Liver (tissue), 3 donors: ENCODE data around the gene IL25.

Experiments
- EGR1 ChIP-seq, 2 donors: IDR thresholded peaks; 2 replicates each; pipeline ENCODE4 v1.6.1; 2016 to 2018; ENCODE audit warnings: antibody characterized with exemption in 2 of 2, low read depth in 2 of 2
- RAD21 ChIP-seq, 2 donors: IDR thresholded peaks; 2 replicates each; pipeline ENCODE4 v1.6.1; 2016; ENCODE audit warnings: antibody characterized with exemption in 2 of 2, mild to moderate bottlenecking in 2 of 2
- TAF1 ChIP-seq: conservative IDR thresholded peaks from 2 replicates; pipeline ENCODE4 v1.6.1; 2016; ENCODE audit warnings: antibody characterized with exemption, mild to moderate bottlenecking
- YY1 ChIP-seq: IDR thresholded peaks from 2 replicates; pipeline ENCODE4 v1.6.1; 2016; ENCODE audit warnings: antibody characterized with exemption, mild to moderate bottlenecking
- TF ChIP-seq, protein P1 (sequence below): IDR thresholded peaks from 2 replicates; pipeline ENCODE4 v1.6.1; 2016; ENCODE audit warnings: antibody characterized with exemption
- TF ChIP-seq, protein P2 (sequence below): fragments of 150-350 bp; IDR thresholded peaks from 2 replicates; pipeline ENCODE4 v1.5.1; 2017; ENCODE audit warnings: improper control_type of control experiment, low read depth, low read length; ENCODE audit not compliant: missing input control
- TF ChIP-seq, protein P3 (sequence below): IDR thresholded peaks from 2 replicates; pipeline ENCODE4 v1.6.1; 2016; ENCODE audit warnings: antibody characterized with exemption
- TF ChIP-seq, protein P4 (sequence below): IDR thresholded peaks from 2 replicates; pipeline ENCODE4 v1.6.1; 2016; ENCODE audit warnings: antibody characterized with exemption, mild to moderate bottlenecking
- TF ChIP-seq, protein P5 (sequence below): IDR thresholded peaks from 2 replicates; pipeline ENCODE4 v1.6.1; 2016; ENCODE audit warnings: antibody characterized with exemption
- donor health status: healthy.
- donor health status: healthy.

DNA sequence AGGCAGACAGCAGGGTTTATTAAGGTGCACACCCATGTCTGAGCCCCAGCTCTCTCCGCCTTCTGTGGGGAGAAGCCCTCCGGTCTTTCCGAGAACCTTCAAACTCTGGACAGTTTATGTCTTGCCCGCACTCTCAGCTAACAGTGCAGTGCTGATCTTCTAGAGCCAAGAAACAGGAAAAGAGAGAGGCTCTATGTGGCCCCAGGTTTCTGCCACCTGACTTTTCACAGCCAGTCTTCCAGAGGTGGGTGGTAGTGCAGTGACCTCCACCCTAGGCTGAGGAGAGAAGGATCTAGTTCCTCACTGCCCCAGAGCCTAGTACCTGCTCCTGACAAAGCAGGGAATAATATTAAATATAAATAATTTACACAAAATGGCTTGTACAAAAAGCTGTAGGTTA is 15.9 kb upstream of the IL25 start:
- TF ChIP-seq YY1 (no peak), RAD21 (IDR thresholded peaks at IDR 0.05) (no peak), TAF1 (no peak), EGR1 (IDR thresholded peaks at IDR 0.05; ENCODE audit: low read depth in 2 of 2) (no peak)
- TF ChIP-seq, protein P1, sequence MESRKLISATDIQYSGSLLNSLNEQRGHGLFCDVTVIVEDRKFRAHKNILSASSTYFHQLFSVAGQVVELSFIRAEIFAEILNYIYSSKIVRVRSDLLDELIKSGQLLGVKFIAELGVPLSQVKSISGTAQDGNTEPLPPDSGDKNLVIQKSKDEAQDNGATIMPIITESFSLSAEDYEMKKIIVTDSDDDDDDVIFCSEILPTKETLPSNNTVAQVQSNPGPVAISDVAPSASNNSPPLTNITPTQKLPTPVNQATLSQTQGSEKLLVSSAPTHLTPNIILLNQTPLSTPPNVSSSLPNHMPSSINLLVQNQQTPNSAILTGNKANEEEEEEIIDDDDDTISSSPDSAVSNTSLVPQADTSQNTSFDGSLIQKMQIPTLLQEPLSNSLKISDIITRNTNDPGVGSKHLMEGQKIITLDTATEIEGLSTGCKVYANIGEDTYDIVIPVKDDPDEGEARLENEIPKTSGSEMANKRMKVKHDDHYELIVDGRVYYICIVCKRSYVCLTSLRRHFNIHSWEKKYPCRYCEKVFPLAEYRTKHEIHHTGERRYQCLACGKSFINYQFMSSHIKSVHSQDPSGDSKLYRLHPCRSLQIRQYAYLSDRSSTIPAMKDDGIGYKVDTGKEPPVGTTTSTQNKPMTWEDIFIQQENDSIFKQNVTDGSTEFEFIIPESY = no peak
- TF ChIP-seq, protein P2, sequence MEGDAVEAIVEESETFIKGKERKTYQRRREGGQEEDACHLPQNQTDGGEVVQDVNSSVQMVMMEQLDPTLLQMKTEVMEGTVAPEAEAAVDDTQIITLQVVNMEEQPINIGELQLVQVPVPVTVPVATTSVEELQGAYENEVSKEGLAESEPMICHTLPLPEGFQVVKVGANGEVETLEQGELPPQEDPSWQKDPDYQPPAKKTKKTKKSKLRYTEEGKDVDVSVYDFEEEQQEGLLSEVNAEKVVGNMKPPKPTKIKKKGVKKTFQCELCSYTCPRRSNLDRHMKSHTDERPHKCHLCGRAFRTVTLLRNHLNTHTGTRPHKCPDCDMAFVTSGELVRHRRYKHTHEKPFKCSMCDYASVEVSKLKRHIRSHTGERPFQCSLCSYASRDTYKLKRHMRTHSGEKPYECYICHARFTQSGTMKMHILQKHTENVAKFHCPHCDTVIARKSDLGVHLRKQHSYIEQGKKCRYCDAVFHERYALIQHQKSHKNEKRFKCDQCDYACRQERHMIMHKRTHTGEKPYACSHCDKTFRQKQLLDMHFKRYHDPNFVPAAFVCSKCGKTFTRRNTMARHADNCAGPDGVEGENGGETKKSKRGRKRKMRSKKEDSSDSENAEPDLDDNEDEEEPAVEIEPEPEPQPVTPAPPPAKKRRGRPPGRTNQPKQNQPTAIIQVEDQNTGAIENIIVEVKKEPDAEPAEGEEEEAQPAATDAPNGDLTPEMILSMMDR = no peak
- TF ChIP-seq, protein P3, sequence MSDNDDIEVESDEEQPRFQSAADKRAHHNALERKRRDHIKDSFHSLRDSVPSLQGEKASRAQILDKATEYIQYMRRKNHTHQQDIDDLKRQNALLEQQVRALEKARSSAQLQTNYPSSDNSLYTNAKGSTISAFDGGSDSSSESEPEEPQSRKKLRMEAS = no peak
- TF ChIP-seq, protein P4, sequence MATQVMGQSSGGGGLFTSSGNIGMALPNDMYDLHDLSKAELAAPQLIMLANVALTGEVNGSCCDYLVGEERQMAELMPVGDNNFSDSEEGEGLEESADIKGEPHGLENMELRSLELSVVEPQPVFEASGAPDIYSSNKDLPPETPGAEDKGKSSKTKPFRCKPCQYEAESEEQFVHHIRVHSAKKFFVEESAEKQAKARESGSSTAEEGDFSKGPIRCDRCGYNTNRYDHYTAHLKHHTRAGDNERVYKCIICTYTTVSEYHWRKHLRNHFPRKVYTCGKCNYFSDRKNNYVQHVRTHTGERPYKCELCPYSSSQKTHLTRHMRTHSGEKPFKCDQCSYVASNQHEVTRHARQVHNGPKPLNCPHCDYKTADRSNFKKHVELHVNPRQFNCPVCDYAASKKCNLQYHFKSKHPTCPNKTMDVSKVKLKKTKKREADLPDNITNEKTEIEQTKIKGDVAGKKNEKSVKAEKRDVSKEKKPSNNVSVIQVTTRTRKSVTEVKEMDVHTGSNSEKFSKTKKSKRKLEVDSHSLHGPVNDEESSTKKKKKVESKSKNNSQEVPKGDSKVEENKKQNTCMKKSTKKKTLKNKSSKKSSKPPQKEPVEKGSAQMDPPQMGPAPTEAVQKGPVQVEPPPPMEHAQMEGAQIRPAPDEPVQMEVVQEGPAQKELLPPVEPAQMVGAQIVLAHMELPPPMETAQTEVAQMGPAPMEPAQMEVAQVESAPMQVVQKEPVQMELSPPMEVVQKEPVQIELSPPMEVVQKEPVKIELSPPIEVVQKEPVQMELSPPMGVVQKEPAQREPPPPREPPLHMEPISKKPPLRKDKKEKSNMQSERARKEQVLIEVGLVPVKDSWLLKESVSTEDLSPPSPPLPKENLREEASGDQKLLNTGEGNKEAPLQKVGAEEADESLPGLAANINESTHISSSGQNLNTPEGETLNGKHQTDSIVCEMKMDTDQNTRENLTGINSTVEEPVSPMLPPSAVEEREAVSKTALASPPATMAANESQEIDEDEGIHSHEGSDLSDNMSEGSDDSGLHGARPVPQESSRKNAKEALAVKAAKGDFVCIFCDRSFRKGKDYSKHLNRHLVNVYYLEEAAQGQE = no peak
- TF ChIP-seq, protein P5, sequence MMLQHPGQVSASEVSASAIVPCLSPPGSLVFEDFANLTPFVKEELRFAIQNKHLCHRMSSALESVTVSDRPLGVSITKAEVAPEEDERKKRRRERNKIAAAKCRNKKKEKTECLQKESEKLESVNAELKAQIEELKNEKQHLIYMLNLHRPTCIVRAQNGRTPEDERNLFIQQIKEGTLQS = no peak
